ENCODE results near the gene ZFP57.
"Not testable (repeated sequence)": the region's sequence is repeated elsewhere in the genome, so short reads cannot be mapped to it uniquely, and the experiment has no call there.

- TF ChIP-seq CTCF (IDR thresholded peaks at IDR 0.05; ENCODE audit: poor library complexity); EZH2phosphoT487 (IDR thresholded peaks at IDR 0.05; ENCODE audit: low read depth, severe bottlenecking, unreplicated experiment); EZH2 (IDR thresholded peaks at IDR 0.05; ENCODE audit: borderline replicate concordance): not testable (repeated sequence)
Measured at GRCh38 chr6:29661502-29662141, 19.3 kb downstream of the ZFP57 start.
